HEK293 (cell line): Measurements from ENCODE around the gene FAAP100.
A peak's percentile ranks its signal among the peaks of the same experiment; 100 is the strongest.

Source experiments
- AEBP2 ChIP-seq: fragments of 450-650 bp; formaldehyde crosslinking; IDR thresholded peaks from 2 replicates; pipeline ENCODE4 v1.5.1; 2016; ENCODE audit warnings: missing biosample characterization, missing genetic modification characterization, borderline replicate concordance
- ELK4 ChIP-seq: IDR thresholded peaks from 2 replicates; pipeline ENCODE4 v1.6.1; 2011; ENCODE audit warnings: mild to moderate bottlenecking, low read depth, low read length, borderline replicate concordance
- GLIS1 ChIP-seq: fragments of 450-650 bp; formaldehyde crosslinking; IDR thresholded peaks from 2 replicates; pipeline ENCODE4 v1.5.1; 2016; ENCODE audit warnings: missing biosample characterization, missing genetic modification characterization
- PRDM1 ChIP-seq: fragments of 450-650 bp; formaldehyde crosslinking; IDR thresholded peaks from 2 replicates; pipeline ENCODE4; 2016; ENCODE audit warnings: missing biosample characterization, missing genetic modification characterization
- PRDM2 ChIP-seq: fragments of 450-650 bp; formaldehyde crosslinking; IDR thresholded peaks from 2 replicates; pipeline ENCODE4 v1.5.1; 2016; ENCODE audit warnings: missing biosample characterization, missing genetic modification characterization, borderline replicate concordance
- PRDM4 ChIP-seq: fragments of 450-650 bp; formaldehyde crosslinking; IDR thresholded peaks from 2 replicates; pipeline ENCODE4 v1.5.1; 2017; ENCODE audit warnings: missing biosample characterization, missing genetic modification characterization
- SCRT1 ChIP-seq: fragments of 450-650 bp; formaldehyde crosslinking; IDR thresholded peaks from 2 replicates; pipeline ENCODE4 v1.5.1; 2016; ENCODE audit warnings: missing biosample characterization, missing genetic modification characterization, borderline replicate concordance
- YY1 ChIP-seq: fragments of 450-650 bp; formaldehyde crosslinking; IDR thresholded peaks from 2 replicates; pipeline ENCODE4 v1.5.1; 2018; ENCODE audit warnings: missing biosample characterization, missing genetic modification characterization
- ZNF121 ChIP-seq: fragments of 450-650 bp; formaldehyde crosslinking; IDR thresholded peaks from 2 replicates; pipeline ENCODE4 v1.5.1; 2016; ENCODE audit warnings: missing biosample characterization, missing genetic modification characterization
- ZNF133 ChIP-seq: fragments of 450-650 bp; formaldehyde crosslinking; IDR thresholded peaks from 2 replicates; pipeline ENCODE4 v1.5.1; 2016; ENCODE audit warnings: missing biosample characterization, missing genetic modification characterization
- ZNF184 ChIP-seq: fragments of 450-650 bp; IDR thresholded peaks from 2 replicates; pipeline ENCODE4 v1.5.1; 2018; ENCODE audit warnings: missing biosample characterization, mild to moderate bottlenecking, missing genetic modification characterization
- ZNF214 ChIP-seq: fragments of 450-650 bp; formaldehyde crosslinking; IDR thresholded peaks from 2 replicates; pipeline ENCODE4 v1.5.1; 2017; ENCODE audit warnings: missing biosample characterization, mild to moderate bottlenecking, missing genetic modification characterization, borderline replicate concordance
- ZNF239 ChIP-seq: fragments of 450-650 bp; formaldehyde crosslinking; IDR thresholded peaks from 2 replicates; pipeline ENCODE4 v1.5.1; 2016; ENCODE audit warnings: missing biosample characterization, missing genetic modification characterization
- ZNF280D ChIP-seq: fragments of 450-650 bp; formaldehyde crosslinking; IDR thresholded peaks from 2 replicates; pipeline ENCODE4 v1.5.1; 2016; ENCODE audit warnings: missing biosample characterization, missing genetic modification characterization
- ZNF404 ChIP-seq: fragments of 450-650 bp; formaldehyde crosslinking; IDR thresholded peaks from 2 replicates; pipeline ENCODE4 v1.5.1; 2017; ENCODE audit warnings: missing biosample characterization, missing genetic modification characterization
- ZNF600 ChIP-seq: fragments of 450-650 bp; formaldehyde crosslinking; IDR thresholded peaks from 2 replicates; pipeline ENCODE4 v1.5.1; 2016; ENCODE audit warnings: missing biosample characterization, missing genetic modification characterization
- ZNF623 ChIP-seq: fragments of 450-650 bp; formaldehyde crosslinking; IDR thresholded peaks from 2 replicates; pipeline ENCODE4 v1.5.1; 2016; ENCODE audit warnings: missing biosample characterization, missing genetic modification characterization
- ZNF624 ChIP-seq: fragments of 450-650 bp; formaldehyde crosslinking; IDR thresholded peaks from 2 replicates; pipeline ENCODE4 v1.5.1; 2017; ENCODE audit warnings: missing biosample characterization, missing genetic modification characterization
- ZNF639 ChIP-seq: fragments of 450-650 bp; formaldehyde crosslinking; IDR thresholded peaks from 2 replicates; pipeline ENCODE4 v1.5.1; 2016; ENCODE audit warnings: missing biosample characterization, missing genetic modification characterization
- ZNF830 ChIP-seq: fragments of 450-650 bp; IDR thresholded peaks from 2 replicates; pipeline ENCODE4 v1.5.0; 2018; ENCODE audit warnings: missing biosample characterization, missing genetic modification characterization, low read depth, mild to moderate bottlenecking, moderate library complexity
- TF ChIP-seq, protein P1 (sequence below): fragments of 450-650 bp; formaldehyde crosslinking; IDR thresholded peaks from 2 replicates; pipeline ENCODE4 v1.5.1; 2016; ENCODE audit warnings: missing biosample characterization, missing genetic modification characterization
- TF ChIP-seq, protein P2 (sequence below): fragments of 450-650 bp; formaldehyde crosslinking; IDR thresholded peaks from 2 replicates; pipeline ENCODE4 v1.5.1; 2016; ENCODE audit warnings: missing biosample characterization, missing genetic modification characterization

FAAP100 gene

DNA sequence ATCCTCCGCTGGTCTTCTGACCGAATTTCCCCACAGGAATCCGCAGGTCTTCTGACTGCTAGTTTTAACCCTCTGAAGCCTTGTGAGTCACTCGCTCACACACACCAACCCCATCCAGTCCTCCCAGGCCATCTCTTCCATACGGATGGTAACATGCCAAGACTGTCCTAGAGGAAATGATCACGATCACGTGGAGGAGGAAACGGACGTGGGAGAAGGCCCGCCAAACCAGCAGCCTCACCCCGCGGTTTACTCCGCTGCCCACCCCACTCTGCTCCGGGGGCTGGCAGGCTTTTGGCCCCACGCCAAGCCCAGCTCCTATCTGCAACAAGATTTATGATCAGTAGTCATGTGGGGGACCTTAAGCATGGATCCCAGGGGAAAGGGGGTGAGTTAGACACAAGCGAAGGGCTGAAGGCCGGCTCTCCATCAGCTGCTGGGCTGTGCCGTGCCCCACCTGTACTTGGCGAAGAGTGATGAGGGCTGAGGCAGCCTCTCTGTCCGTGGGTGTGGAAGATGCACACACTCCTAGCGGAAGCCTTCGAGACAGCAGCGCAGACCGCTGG is 1.5 kb upstream of the FAAP100 start (continued):
- no peak for TF ChIP-seq PRDM2 (tag by site-specific recombination)
- TF ChIP-seq SCRT1: no peak
- no peak for TF ChIP-seq ELK4
- TF ChIP-seq AEBP2: no peak
- no peak for TF ChIP-seq ZNF623
- 0 out of 2 replicates have a peak, but pooled peaks have one; percentile 68 for TF ChIP-seq ZNF600 (tag by site-specific recombination)
- peak; percentile 32; the same call in 1 of the 2 replicates for TF ChIP-seq ZNF639
- TF ChIP-seq ZNF404 (tag by site-specific recombination): no peak
- no peak for TF ChIP-seq ZNF280D (tag by site-specific recombination)
- TF ChIP-seq ZNF830 (tag by site-specific recombination): no peak
- TF ChIP-seq, protein P1, sequence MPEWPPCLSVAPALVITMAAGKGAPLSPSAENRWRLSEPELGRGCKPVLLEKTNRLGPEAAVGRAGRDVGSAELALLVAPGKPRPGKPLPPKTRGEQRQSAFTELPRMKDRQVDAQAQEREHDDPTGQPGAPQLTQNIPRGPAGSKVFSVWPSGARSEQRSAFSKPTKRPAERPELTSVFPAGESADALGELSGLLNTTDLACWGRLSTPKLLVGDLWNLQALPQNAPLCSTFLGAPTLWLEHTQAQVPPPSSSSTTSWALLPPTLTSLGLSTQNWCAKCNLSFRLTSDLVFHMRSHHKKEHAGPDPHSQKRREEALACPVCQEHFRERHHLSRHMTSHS: no peak
- no peak for TF ChIP-seq ZNF214 (tag by site-specific recombination)
- no peak for TF ChIP-seq PRDM4
- TF ChIP-seq YY1: no peak
- TF ChIP-seq ZNF121: no peak
- TF ChIP-seq GLIS1 (tag by site-specific recombination): peak; percentile 77
- TF ChIP-seq ZNF239: no peak
- TF ChIP-seq ZNF133: no peak
- no peak for TF ChIP-seq ZNF624 (tag by site-specific recombination)
- TF ChIP-seq PRDM1 (tag by site-specific recombination): no peak
- TF ChIP-seq, protein P2, sequence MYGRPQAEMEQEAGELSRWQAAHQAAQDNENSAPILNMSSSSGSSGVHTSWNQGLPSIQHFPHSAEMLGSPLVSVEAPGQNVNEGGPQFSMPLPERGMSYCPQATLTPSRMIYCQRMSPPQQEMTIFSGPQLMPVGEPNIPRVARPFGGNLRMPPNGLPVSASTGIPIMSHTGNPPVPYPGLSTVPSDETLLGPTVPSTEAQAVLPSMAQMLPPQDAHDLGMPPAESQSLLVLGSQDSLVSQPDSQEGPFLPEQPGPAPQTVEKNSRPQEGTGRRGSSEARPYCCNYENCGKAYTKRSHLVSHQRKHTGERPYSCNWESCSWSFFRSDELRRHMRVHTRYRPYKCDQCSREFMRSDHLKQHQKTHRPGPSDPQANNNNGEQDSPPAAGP: peak; percentile 71
- TF ChIP-seq ZNF184: peak; percentile 91
